A549 (cell line): ENCODE results near the gene ZNF474. TPM values are rescaled to one million over a fixed set of nuclear protein-coding genes. Genes with fewer than 3 reads are reported as not detected.

Source experiments
- ATAC-seq, 2 experiments: fragments of 200-7000 bp in 1 of 2; fragments of >200 bp in 1 of 2; cut with Nextera tagmentation in 1 of 2; cut with Tn5 transposase in 1 of 2; 3 replicates each; pipeline versions ENCODE4 v1.8.0 to v1.9.1; 2018 to 2020; ENCODE audit warnings: mild to moderate bottlenecking in 1 of 2, moderate library complexity in 1 of 2
- CTCF ChIA-PET: fragments of 300-600 bp; sonication (Branson Sonifier 250); formaldehyde crosslinking; extraction: SDS; loops from one replicate; lab custom pipeline; 2021; ENCODE audit warnings: antibody characterized with exemption, inconsistent platforms; lab: Yijun Ruan, JAX
- POLR2A ChIA-PET: fragments of 350-600 bp; formaldehyde crosslinking; extraction: SDS; loops from one replicate; lab custom pipeline; 2021; ENCODE audit warnings: antibody characterized with exemption, inconsistent platforms; lab: Yijun Ruan, JAX
- DNase-seq, 2 experiments: peaks; one replicate each; pipeline versions ENCODE4 v3.0.0 to v3.0.0-alpha.2; 2011 to 2016; ENCODE audit warnings: low read depth in 1 of 2, low spot score in 1 of 2
- FAIRE-seq: peaks from 2 replicates; lab custom pipeline; 2011; peaks lifted over from hg19 to GRCh38; lab: Jason Lieb, UNC
- H3K27ac ChIP-seq, 2 experiments: fragments of >200 bp; sonication (Bioruptor Twin); formaldehyde crosslinking; 3 replicates each; pipeline ENCODE4 v1.5.1; 2016 to 2017
- H3K4me1 ChIP-seq: fragments of >200 bp; sonication (Bioruptor Twin); formaldehyde crosslinking; 3 replicates; pipeline ENCODE4 v1.6.1; 2016
- H3K4me2 ChIP-seq: fragments of >200 bp; sonication (Bioruptor Twin); formaldehyde crosslinking; 3 replicates; pipeline ENCODE4 v1.6.1; 2016
- H3K4me3 ChIP-seq: fragments of >200 bp; sonication (Bioruptor Twin); formaldehyde crosslinking; 3 replicates; pipeline ENCODE4 v1.5.1; 2016
- H3K9me3 ChIP-seq: fragments of >200 bp; sonication (Bioruptor Twin); formaldehyde crosslinking; 3 replicates; pipeline ENCODE4 v1.6.1; 2016
- ELK1 ChIP-seq: fragments of 150-350 bp; IDR thresholded peaks from 2 replicates; pipeline ENCODE4 v1.6.1; 2014; ENCODE audit warnings: low read depth, mild to moderate bottlenecking, low read length
- HOXB13 ChIP-seq: fragments of 250-450 bp; sonication (Bioruptor Pico); IDR thresholded peaks from 2 replicates; pipeline ENCODE4 v1.5.0; 2020; ENCODE audit warnings: low read depth, mild to moderate bottlenecking, moderate library complexity
- JUN ChIP-seq, 2 experiments: fragments of >200 bp; sonication (Bioruptor Twin); formaldehyde crosslinking; IDR thresholded peaks; 2 replicates in 1 of 2; 3 replicates in 1 of 2; pipeline ENCODE4 v1.6.1; 2016 to 2017
- JUNB ChIP-seq: fragments of >200 bp; sonication (Bioruptor Twin); formaldehyde crosslinking; IDR thresholded peaks from 2 replicates; pipeline ENCODE4 v1.6.1; 2016
- polyA plus RNA-seq, 4 experiments: library from polyadenylated mRNA; depleted of rRNA in 3 of 4; stranded (reverse); fragments of >200 nt; fragmentation: RNase III in 1 of 4; extraction: RNeasy Plus Mini Kit Qiagen cat#74134 plus additional on column Dnase treatment in 1 of 4; gene quantifications; 2 replicates in 3 of 4; 3 replicates in 1 of 4; pipeline ENCODE4 v1.2.3, GENCODE V29; 2011 to 2017

Gene ZNF474
- polyA plus RNA-seq, 2 of the 4 experiments (the other 2 are of a cell fraction) = 0.15 to 0.30 TPM

GRCh38 chr5:122202952-122203351 is 73.6 kb downstream of the ZNF474 start:
- Histone ChIP-seq H3K4me3 (no peak overlapping the region), H3K27ac (no peak overlapping the region), H3K9me3 (no peaks in the 10 kb centered on the region), H3K4me1 (no peaks in the 10 kb centered on the region), H3K4me2 (no peak overlapping the region)
- no peak for ATAC-seq
- no peak for TF ChIP-seq JUN (IDR thresholded peaks at IDR 0.05)
- no peak for TF ChIP-seq HOXB13 (CRISPR knock-in tag)
- TF ChIP-seq ELK1 = no peak
- TF ChIP-seq JUNB = no peak
- no peak for DNase-seq
- POLR2A ChIA-PET = no interaction called here
- FAIRE-seq = no peak
- CTCF ChIA-PET = no interaction called here

Other genes starting within 250 kb of the ZNF474 start
- 10.5 and 16.0 TPM in 2 replicates for gene SRFBP1, start 167.6 kb upstream of the ZNF474 start, polyA plus RNA-seq (2011; rRNA removed)
- gene SRFBP1, start 167.6 kb upstream of the ZNF474 start, polyA plus RNA-seq (2017; fragmentation: RNase III; extraction: RNeasy Plus Mini Kit Qiagen cat#74134 plus additional on column Dnase treatment) = 9.8 to 10.7 TPM (median 10.0 TPM) in 3 replicates
- 0.34 and 0.46 TPM in 2 replicates for gene LOX, start 51.3 kb upstream of the ZNF474 start, polyA plus RNA-seq (2011; rRNA removed)
- gene LOX, start 51.3 kb upstream of the ZNF474 start, polyA plus RNA-seq (2017; fragmentation: RNase III; extraction: RNeasy Plus Mini Kit Qiagen cat#74134 plus additional on column Dnase treatment) = 0.13 to 0.36 TPM (median 0.17 TPM) in 3 replicates
- gene SNCAIP, start 182.7 kb downstream of the ZNF474 start, polyA plus RNA-seq (2011; rRNA removed) = 0.04 and 0.13 TPM in 2 replicates
- gene SNCAIP, start 182.7 kb downstream of the ZNF474 start, polyA plus RNA-seq (2017; fragmentation: RNase III; extraction: RNeasy Plus Mini Kit Qiagen cat#74134 plus additional on column Dnase treatment) = 0.03 TPM in 1 of 3 replicates, not detected in the others